Spleen (tissue), 11 donors: Measurements from ENCODE around the gene UBE2D3. TPM values are rescaled to one million over a fixed set of nuclear protein-coding genes. Genes with fewer than 3 reads are reported as not detected.

Experiments used
- DNase-seq: peaks from one replicate; pipeline ENCODE4 v3.0.0-alpha.2; 2020
- H3K27ac ChIP-seq, 8 donors: fragments of 200-600 bp; sonication (generic) in 7 of 8; 1 replicate in 4 of 8; 2 replicates in 4 of 8; pipeline versions ENCODE4 v1.5.0 to v1.8.0; 2016 to 2021; ENCODE audit warnings: inconsistent platforms in 4 of 8, mild to moderate bottlenecking in 4 of 8, moderate library complexity in 1 of 8
- H3K27me3 ChIP-seq, 7 donors: fragments of 200-600 bp; sonication (generic) in 6 of 7; replicated peaks in 1 of 7; 1 replicate in 4 of 7; 2 replicates in 3 of 7; pipeline versions ENCODE4 v1.5.0 to v1.8.0; 2016 to 2021; ENCODE audit warnings: inconsistent platforms in 3 of 7, mild to moderate bottlenecking in 1 of 7
- H3K36me3 ChIP-seq, 6 donors: fragments of 200-600 bp; sonication (generic) in 5 of 6; 1 replicate in 4 of 6; 2 replicates in 2 of 6; pipeline versions ENCODE4 v1.5.0 to v1.8.0; 2016 to 2021; ENCODE audit warnings: inconsistent platforms in 2 of 6
- H3K4me1 ChIP-seq, 6 donors: fragments of 200-600 bp; sonication (generic) in 5 of 6; 1 replicate in 3 of 6; 2 replicates in 3 of 6; pipeline versions ENCODE4 v1.5.0 to v1.8.0; 2016 to 2021; ENCODE audit warnings: inconsistent platforms in 3 of 6
- H3K4me3 ChIP-seq, 8 donors: fragments of 200-600 bp; sonication (generic) in 7 of 8; 1 replicate in 4 of 8; 2 replicates in 4 of 8; pipeline versions ENCODE4 v1.5.0 to v1.8.0; 2016 to 2021; ENCODE audit warnings: inconsistent platforms in 4 of 8, mild to moderate bottlenecking in 4 of 8, moderate library complexity in 2 of 8
- H3K9me3 ChIP-seq, 8 donors: fragments of 200-600 bp; sonication (generic) in 7 of 8; 1 replicate in 4 of 8; 2 replicates in 4 of 8; pipeline versions ENCODE4 v1.5.0 to v1.8.0; 2016 to 2021; ENCODE audit warnings: inconsistent platforms in 4 of 8
- CTCF ChIP-seq, 11 experiments: fragments of 200-600 bp in 7 of 11; fragments of 450-650 bp in 4 of 11; sonication (generic) in 4 of 11; IDR thresholded peaks in 8 of 11; conservative IDR thresholded peaks in 3 of 11; 1 replicate in 7 of 11; 2 replicates in 4 of 11; pipeline versions ENCODE4 v1.4.0 to v1.8.0; 2016 to 2021; ENCODE audit warnings: antibody characterized with exemption in 11 of 11, inconsistent platforms in 4 of 11, mild to moderate bottlenecking in 1 of 11
- POLR2A ChIP-seq, 3 donors: fragments of 450-650 bp; IDR thresholded peaks; one replicate each; pipeline ENCODE4 v1.5.1; 2017; ENCODE audit warnings: antibody characterized with exemption in 3 of 3, mild to moderate bottlenecking in 1 of 3
- POLR2AphosphoS5 ChIP-seq, 3 donors: sonication (generic); formaldehyde crosslinking; IDR thresholded peaks; one replicate each; pipeline ENCODE4 v1.5.1; 2017; ENCODE audit warnings: antibody characterized with exemption in 3 of 3
- WGBS, 5 donors: extraction: QIAGEN DNeasy Blood & Tissue Kit in 3 of 5; methylation state at CpG; one replicate each; pipeline versions ENCODE4 v1.1.5 to v1.1.7; 2013 to 2018; 5-methylcytosine and 5-hydroxymethylcytosine counted together
- intact Hi-C: fragments of 100-400 bp; cut with DNase I; formaldehyde crosslinking; loops from one replicate; pipeline ENCODE4 v1.15.0; 2023; ENCODE audit warnings: low total_unique reads
- polyA plus RNA-seq, 3 donors: library from polyadenylated mRNA; stranded (reverse); fragments of 200-250 nt; gene quantifications; one replicate each; pipeline ENCODE4 v1.2.1, GENCODE V29; 2013
- total RNA-seq, 7 donors: library from RNA; depleted of rRNA in 3 of 7; stranded (reverse); fragments of >200 nt in 3 of 7; fragmentation: NEBNext Ultra II Directional in 4 of 7; extraction: Animal tissue kit (Norgen Biotek cat#: 25700) in 4 of 7; gene quantifications; one replicate each; pipeline versions ENCODE4 v1.1.0 to v1.2.1, GENCODE V29; 2016 to 2021
- donor health status: healthy with polysubstance abuse.
- donor health status: DM: no; HTN: no; CAD: no; lungs with moderate emphysema.
- donor health status: DM: no; HTN: no; CAD: no.
- donor health status: Bipolar disorder and iron deficiency.
- donor health status: healthy.
- donor health status: DM: no; HTN: no; CAD: no.
- donor health status: DM: yes; HTN: yes; CAD: no.

UBE2D3 gene
- total and polyA plus RNA-seq, 10 donors, result 152 to 459 (median 309) TPM

GRCh38 chr4:102781570-102781969 lies 45.8 kb downstream of the UBE2D3 start:
- Histone ChIP-seq H3K4me1 (no peaks in the 10 kb centered on the region), H3K36me3 (no peaks in the 10 kb centered on the region), H3K27me3 (no peaks in the 10 kb centered on the region), H3K4me3 (no peak overlapping the region), H3K27ac (no peak overlapping the region), H3K9me3 (no peaks in the 10 kb centered on the region)
- TF ChIP-seq POLR2A (IDR thresholded peaks at IDR 0.05), result no peak
- TF ChIP-seq CTCF (IDR thresholded peaks at IDR 0.05 in 8 of 11, conservative IDR thresholded peaks at IDR 0.05 in 3 of 11), result no peak
- no peak for TF ChIP-seq POLR2AphosphoS5 (IDR thresholded peaks at IDR 0.05)
- 73 to 100% (median 93%) methylated on average over 1 of the region's 1 CpG for WGBS, 5 donors
- intact Hi-C loops, result no loop called here
- DNase-seq, result no peak

GRCh38 chr4:102780476-102781144 lies 46.7 kb downstream of the UBE2D3 start:
- no peaks in the 10 kb centered on the region for H3K9me3 ChIP-seq
- intact Hi-C loops, result no loop called here
- no peak for DNase-seq
- H3K4me3 ChIP-seq, result no peak overlapping the region
- no peaks in the 10 kb centered on the region for H3K36me3 ChIP-seq
- no peaks in the 10 kb centered on the region for H3K4me1 ChIP-seq
- no peaks in the 10 kb centered on the region for H3K27me3 ChIP-seq
- WGBS, 5 donors, result 77 to 88% (median 80%) methylated on average over 5 of the region's 5 CpGs
- TF ChIP-seq CTCF (IDR thresholded peaks at IDR 0.05 in 8 of 11, conservative IDR thresholded peaks at IDR 0.05 in 3 of 11) (no peak), POLR2AphosphoS5 (IDR thresholded peaks at IDR 0.05) (no peak), POLR2A (IDR thresholded peaks at IDR 0.05) (no peak)
- H3K27ac ChIP-seq, result no peak overlapping the region

GRCh38 chr4:102779204-102779603 lies 48.1 kb downstream of the UBE2D3 start:
- H3K36me3 ChIP-seq, result no peaks in the 10 kb centered on the region
- H3K27me3 ChIP-seq, result no peaks in the 10 kb centered on the region
- no peak overlapping the region for H3K4me3 ChIP-seq
- no peaks in the 10 kb centered on the region for H3K4me1 ChIP-seq
- no peak overlapping the region for H3K27ac ChIP-seq
- WGBS, 5 donors, result 51 to 64% (median 62%) methylated on average over 4 of the region's 4 CpGs
- DNase-seq, result no peak
- no peaks in the 10 kb centered on the region for H3K9me3 ChIP-seq
- intact Hi-C loops, result no loop called here
- TF ChIP-seq CTCF (IDR thresholded peaks at IDR 0.05 in 8 of 11, conservative IDR thresholded peaks at IDR 0.05 in 3 of 11) (no peak), POLR2A (IDR thresholded peaks at IDR 0.05) (no peak), POLR2AphosphoS5 (IDR thresholded peaks at IDR 0.05) (no peak)

- H3K27me3 ChIP-seq, result no peaks in the 10 kb centered on the region
- DNase-seq, result no peak
- 74 to 88% (median 76%) methylated on average over 7 of the region's 7 CpGs for WGBS, 5 donors
- H3K4me3 ChIP-seq, result no peak overlapping the region
- intact Hi-C loops, result no loop called here
- no peaks in the 10 kb centered on the region for H3K9me3 ChIP-seq
- no peak overlapping the region for H3K27ac ChIP-seq
- no peaks in the 10 kb centered on the region for H3K36me3 ChIP-seq
- no peak for TF ChIP-seq CTCF (IDR thresholded peaks at IDR 0.05 in 8 of 11, conservative IDR thresholded peaks at IDR 0.05 in 3 of 11)
- H3K4me1 ChIP-seq, result no peaks in the 10 kb centered on the region
Measured at GRCh38 chr4:102778720-102779119, 48.6 kb downstream of the UBE2D3 start.
